ENCODE data around the gene UCN2. TPM values are rescaled to one million over a fixed set of nuclear protein-coding genes. Genes with fewer than 3 reads are reported as not detected.

The UCN2 gene
- total RNA-seq, 1 experiment from 2014 or later, result 0.68 TPM

DNA sequence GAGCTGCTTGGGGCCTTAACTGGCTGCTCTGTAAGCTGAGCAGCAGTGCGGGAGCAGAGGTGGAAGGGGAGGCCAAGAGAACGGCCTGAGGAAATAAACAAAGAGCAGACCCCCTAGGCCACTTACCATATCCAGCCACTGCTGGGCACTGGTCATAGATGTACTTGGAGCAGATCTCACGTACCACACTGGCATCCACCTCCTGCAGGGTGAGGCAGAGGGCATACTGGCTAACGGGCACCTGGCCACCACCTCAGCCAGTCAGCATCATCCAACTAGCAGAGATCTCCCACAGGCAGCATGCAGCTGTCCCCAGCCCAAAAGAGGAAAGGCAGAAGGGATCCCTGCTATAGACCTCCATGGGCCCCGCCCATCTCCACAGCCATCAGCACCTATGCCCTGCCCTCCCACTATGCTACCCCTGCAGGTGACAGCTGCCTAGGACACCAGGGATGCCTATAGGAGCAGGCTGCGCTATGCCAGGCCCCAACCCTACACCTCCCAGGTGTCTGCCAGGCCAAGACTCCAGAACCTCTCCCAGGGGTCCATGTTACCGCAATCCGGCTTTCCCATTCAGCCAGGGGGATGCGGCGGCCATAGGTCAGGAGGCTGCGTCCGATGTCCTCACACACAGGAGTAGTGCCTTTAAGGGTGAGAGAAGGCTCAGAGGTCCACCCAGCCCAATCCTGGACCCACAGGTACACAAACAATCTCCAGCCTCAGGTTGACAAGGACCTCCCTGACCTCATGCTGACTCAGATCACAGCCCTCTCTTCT lies 36.1 kb upstream of the UCN2 start:
- no peak for DNase-seq
- no peak overlapping the region for H3K14ac ChIP-seq (ENCODE audit: insufficient read depth, low read length)
- no peaks in the 10 kb centered on the region for H3K27me3 Mint-ChIP-seq (ENCODE audit: low read depth)
- no peak overlapping the region for H2BK5ac ChIP-seq (ENCODE audit: insufficient read length, low read length)
- H3T11ph ChIP-seq (ENCODE audit: low read length), result no peak overlapping the region
- H3K4me1 ChIP-seq (ENCODE audit: insufficient read depth, low read length), result no peaks in the 10 kb centered on the region
- H3K23ac ChIP-seq (ENCODE audit: insufficient read length, low read depth, low read length), result no peak overlapping the region
- no peak for TF ChIP-seq CTCF (conservative IDR thresholded peaks at IDR 0.05)
- H3K4ac ChIP-seq (ENCODE audit: low read depth, low read length), result no peak overlapping the region
- peaks cover 7 to 16% of the 10 kb centered on the region in 2 experiments for H3K4me1 Mint-ChIP-seq
- no peaks in the 10 kb centered on the region for H3K79me2 ChIP-seq (ENCODE audit: insufficient read depth, low read length)
- no peak overlapping the region for H2AFZ ChIP-seq (ENCODE audit: low read length)
- H3K27ac Mint-ChIP-seq, result 0 out of 7 replicates have a peak overlapping the region, but pooled peaks of 1 of the 3 experiments have one; percentile 18
- no peak overlapping the region for H4K8ac ChIP-seq (replicated peaks; ENCODE audit: insufficient read length, low read depth, low read length)
- H3K4me3 Mint-ChIP-seq, result no peak overlapping the region
- H3K56ac ChIP-seq (ENCODE audit: insufficient read length, low read depth, low read length), result no peak overlapping the region
- H3K18ac ChIP-seq (ENCODE audit: insufficient read length, low read depth, low read length), result no peak overlapping the region
- no peak overlapping the region for H2AK5ac ChIP-seq (ENCODE audit: insufficient read length, low read length)
- H3K9me3 Mint-ChIP-seq, result no peaks in the 10 kb centered on the region
- peaks cover 53 to 80% (median 57%) of the 10 kb centered on the region in 3 experiments for H3K36me3 Mint-ChIP-seq (ENCODE audit: insufficient read depth in 1 of 3, low read depth in 3 of 3)
- H3K9me3 ChIP-seq (ENCODE audit: control insufficient read depth, low read depth, low read length), result no peaks in the 10 kb centered on the region
- no peak overlapping the region for H4K91ac ChIP-seq (ENCODE audit: insufficient read length, low read depth, low read length)
- no peak overlapping the region for H2BK12ac ChIP-seq (ENCODE audit: insufficient read length, low read depth, low read length)
- no peaks in the 10 kb centered on the region for H3K27me3 ChIP-seq (ENCODE audit: insufficient read depth, low read length)
- no CpG with 5 or more reads among the region's 12 CpGs for WGBS (ENCODE audit: extremely low coverage, insufficient read length, low lambda C conversion rate)
- no peaks in the 10 kb centered on the region for H3K79me1 ChIP-seq (ENCODE audit: insufficient read depth, low read depth, low read length, poor library complexity, severe bottlenecking)
- no peak overlapping the region for H2BK120ac ChIP-seq (ENCODE audit: low read depth, low read length, poor library complexity, severe bottlenecking)
- H4K5ac ChIP-seq (ENCODE audit: insufficient read length, low read depth, low read length), result no peak overlapping the region
- H4K20me1 ChIP-seq (ENCODE audit: control insufficient read depth, insufficient read depth, insufficient read length), result no peaks in the 10 kb centered on the region
- no peaks in the 10 kb centered on the region for H3K23me2 ChIP-seq (ENCODE audit: insufficient read length, low read depth, low read length, poor library complexity, severe bottlenecking)
- no peak overlapping the region for H3K4me2 ChIP-seq (ENCODE audit: insufficient read depth, insufficient read length, low read length)
- H2BK15ac ChIP-seq (ENCODE audit: low read depth, low read length), result no peak overlapping the region
- H3K9ac ChIP-seq (ENCODE audit: extremely low read depth, insufficient read length, low read length), result no peak overlapping the region
- H3K27ac ChIP-seq (ENCODE audit: insufficient read length, low read depth, low read length), result no peak overlapping the region
- no peak overlapping the region for H2BK20ac ChIP-seq (ENCODE audit: low read depth, low read length, poor library complexity, severe bottlenecking)
